ENCODE results near the gene FAM228A.

- TF ChIP-seq, protein P1, sequence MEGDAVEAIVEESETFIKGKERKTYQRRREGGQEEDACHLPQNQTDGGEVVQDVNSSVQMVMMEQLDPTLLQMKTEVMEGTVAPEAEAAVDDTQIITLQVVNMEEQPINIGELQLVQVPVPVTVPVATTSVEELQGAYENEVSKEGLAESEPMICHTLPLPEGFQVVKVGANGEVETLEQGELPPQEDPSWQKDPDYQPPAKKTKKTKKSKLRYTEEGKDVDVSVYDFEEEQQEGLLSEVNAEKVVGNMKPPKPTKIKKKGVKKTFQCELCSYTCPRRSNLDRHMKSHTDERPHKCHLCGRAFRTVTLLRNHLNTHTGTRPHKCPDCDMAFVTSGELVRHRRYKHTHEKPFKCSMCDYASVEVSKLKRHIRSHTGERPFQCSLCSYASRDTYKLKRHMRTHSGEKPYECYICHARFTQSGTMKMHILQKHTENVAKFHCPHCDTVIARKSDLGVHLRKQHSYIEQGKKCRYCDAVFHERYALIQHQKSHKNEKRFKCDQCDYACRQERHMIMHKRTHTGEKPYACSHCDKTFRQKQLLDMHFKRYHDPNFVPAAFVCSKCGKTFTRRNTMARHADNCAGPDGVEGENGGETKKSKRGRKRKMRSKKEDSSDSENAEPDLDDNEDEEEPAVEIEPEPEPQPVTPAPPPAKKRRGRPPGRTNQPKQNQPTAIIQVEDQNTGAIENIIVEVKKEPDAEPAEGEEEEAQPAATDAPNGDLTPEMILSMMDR (conservative IDR thresholded peaks at IDR 0.05; ENCODE audit: low read length) = no peak
- no peak for TF ChIP-seq EZH2phosphoT487 (IDR thresholded peaks at IDR 0.05; ENCODE audit: borderline replicate concordance)
Measured at GRCh38 chr2:24231461-24231881, 56.6 kb downstream of the FAM228A start.

All from Loucy (cell line).